Stimulated activated CD8-positive, alpha-beta memory T cell treated with anti-CD3 and anti-CD28 coated beads, Interleukin-2, amount 100 ng/mL, for 1 hour (primary cell): ENCODE measurements around the gene RADIL.

Experiments used
- DNase-seq, 2 donors: peaks; one replicate each; pipeline ENCODE4 v3.0.0-alpha.2; 2020; ENCODE audit warnings: low read depth in 2 of 2

Gene RADIL

DNA sequence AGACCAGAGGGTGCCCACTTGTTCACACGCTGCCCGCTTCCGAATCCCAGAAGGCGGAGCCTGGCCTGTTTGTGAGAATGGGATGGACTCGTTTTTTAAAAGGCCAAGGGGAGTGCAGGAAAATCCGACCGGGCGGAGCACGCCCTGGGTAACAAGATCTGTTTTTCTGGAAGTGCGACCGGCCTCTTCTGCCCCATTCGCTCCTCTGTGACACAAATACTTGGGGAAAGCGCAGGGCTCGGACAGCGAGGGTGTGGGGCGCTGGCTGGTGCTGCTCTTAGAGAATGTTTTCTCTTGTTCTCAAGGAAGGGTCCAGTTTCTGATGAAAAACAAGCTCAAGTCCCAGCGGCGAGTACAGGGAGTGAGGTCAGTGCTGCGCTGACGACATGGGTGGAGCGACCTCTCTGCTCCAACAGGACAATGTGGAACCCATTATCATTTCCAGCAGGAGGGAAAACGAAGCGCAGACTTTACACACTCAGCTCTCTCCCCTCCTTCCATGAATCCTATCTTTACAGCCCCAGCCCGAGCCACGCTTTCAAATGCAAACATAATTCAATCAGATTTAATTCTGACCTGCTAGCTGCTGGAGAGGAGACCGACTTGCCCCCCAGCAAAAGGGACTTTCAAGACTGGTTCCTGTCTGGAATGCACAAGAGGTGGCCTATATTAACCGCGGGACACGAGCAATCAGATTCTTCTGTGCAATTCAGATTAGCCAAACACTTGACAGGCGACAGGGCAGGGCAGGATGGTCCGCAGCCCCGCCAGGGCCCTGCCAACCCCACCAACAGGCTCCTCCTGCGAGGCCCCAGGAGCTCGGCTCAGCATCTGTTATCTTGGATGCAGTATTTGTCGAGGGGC lies 1.1 kb downstream of the RADIL start:
- DNase-seq: no peak

DNA sequence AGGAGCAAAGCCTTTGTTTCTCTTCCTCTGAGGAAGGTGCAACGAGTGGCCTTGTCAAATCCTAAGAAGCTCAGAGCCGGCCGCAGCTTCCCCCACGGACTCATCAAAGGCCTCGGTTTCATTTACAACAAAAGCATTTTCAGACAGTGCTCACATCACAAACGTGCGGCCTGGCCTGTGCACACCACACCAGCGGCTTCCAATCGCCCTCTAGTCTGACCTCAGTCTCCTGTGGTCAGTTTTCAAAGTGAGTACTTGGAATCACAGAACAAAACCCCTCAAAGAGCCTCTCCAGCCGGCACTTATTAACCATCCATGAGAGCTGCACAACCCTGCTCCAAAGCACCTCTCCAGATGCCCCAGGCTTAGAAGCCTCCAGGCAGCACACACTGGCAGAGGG lies 3.3 kb downstream of the RADIL start:
- no peak for DNase-seq

DNA sequence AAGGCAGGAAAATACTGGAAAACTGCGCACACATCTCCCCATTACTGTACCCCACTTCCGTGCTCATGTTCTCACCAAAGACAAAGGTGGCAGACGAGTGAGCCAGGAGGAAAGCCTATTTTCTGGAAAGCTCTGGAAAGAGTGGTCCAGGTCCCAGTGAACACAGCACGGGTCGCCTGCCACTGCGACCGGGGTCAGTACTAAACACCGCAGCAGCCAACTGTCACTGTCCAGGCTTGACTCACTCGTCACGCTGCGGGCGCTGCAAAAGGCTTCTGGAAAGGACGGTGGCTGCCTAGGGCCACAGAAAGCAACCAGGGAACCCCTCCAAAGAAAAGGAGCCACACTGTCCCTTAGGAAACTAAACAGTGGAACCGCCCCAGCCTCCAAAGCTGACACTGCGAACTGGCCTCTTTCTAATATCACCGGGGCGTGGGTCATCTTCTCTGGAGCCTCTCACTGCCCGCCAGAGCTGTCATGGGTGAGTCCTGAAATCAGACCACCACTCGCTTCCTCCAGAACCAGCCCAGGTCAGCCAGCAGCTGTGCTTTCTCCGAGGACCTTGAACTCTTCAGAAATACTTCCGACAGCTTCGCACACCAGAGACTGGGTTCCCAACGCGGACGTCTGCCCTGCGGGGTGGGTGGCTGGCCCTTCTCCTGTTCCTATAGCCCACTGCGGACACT lies 4.0 kb downstream of the RADIL start:
- DNase-seq: no peak

DNA sequence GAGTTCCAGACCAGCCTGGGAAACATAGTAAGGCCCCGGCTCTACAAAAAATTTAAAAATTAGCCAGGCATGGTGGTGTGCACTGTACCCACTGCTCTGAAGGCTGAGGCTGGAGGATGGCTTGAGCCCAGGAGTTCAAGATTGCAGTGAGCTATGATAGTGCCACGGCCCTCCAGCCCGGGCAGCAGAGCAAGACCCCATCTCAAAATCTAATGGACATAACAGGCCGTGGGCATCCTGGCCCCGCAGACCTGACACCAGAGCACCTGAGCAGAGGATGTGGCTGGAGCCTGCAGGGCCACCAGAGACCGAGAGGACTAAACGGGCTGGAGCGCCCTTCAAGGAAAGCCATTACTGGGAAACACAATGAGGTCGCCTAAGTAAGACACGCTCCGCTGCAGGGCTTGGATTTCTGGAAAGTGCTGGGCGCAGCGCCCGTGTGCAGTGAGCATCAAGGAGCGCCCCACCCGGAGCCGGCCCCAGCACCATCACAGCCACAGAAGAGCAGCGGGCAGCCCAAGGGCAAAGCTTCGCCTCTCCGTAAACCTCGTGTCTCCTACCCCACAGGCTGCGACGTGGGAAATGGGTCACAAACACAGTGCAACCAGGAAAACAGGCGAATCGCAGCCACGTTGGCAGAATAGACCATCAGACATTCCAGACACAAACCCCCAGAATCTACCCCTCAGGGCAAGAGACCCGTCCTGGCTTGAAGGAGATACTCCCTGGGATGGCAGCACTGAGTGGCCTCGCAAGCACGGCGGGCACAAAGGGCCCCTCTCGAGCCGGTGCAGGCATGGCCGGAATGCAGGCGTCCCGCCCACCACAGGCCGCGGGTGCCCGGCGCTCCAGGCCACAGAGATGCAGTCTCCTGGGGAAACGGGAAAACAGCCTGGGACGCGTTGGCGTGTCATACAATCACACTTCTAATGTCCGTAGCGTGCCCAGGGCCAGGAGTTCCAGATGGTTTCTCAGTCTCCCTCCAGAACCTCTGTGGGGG lies 4.9 kb downstream of the RADIL start:
- no peak for DNase-seq

DNA sequence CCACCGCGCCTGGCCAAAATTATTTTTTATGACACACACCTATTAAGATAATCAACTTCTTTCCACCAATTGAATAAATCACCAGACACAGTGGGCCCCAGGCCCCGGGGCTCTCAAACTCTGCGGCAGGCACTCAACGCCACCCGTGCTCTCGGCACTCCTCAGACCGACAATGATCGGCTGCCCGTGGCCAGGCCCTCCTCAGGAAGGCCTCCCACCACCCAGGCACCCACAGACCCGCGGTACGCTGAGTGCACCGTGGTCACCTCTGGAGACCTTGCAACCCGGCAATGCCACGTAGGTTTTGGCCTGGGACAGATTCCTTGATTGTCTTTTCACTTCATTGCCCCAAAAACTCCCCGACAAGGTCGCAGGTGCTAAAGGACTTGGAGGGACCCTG lies 6.9 kb downstream of the RADIL start:
- no peak for DNase-seq

DNA sequence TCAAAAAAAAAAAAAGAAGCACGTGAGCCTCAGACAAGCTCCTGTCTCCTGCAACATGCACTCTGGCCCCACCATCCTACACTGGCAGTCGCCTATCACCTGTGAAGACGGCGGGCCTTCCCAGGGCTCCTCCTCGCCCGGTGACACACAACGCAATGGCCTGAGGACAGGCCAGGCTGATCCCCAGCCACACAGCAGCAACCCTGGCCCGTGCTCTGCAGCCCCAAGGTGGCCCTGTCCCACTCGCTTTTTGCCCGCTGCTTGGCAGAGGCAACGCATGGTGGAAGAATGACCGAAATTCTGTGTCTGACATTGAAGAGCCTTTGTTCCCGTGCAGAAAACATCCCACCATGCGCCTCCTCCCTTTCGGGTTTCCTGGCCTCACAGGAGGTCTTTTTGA lies 8.1 kb downstream of the RADIL start:
- DNase-seq: no peak

DNA sequence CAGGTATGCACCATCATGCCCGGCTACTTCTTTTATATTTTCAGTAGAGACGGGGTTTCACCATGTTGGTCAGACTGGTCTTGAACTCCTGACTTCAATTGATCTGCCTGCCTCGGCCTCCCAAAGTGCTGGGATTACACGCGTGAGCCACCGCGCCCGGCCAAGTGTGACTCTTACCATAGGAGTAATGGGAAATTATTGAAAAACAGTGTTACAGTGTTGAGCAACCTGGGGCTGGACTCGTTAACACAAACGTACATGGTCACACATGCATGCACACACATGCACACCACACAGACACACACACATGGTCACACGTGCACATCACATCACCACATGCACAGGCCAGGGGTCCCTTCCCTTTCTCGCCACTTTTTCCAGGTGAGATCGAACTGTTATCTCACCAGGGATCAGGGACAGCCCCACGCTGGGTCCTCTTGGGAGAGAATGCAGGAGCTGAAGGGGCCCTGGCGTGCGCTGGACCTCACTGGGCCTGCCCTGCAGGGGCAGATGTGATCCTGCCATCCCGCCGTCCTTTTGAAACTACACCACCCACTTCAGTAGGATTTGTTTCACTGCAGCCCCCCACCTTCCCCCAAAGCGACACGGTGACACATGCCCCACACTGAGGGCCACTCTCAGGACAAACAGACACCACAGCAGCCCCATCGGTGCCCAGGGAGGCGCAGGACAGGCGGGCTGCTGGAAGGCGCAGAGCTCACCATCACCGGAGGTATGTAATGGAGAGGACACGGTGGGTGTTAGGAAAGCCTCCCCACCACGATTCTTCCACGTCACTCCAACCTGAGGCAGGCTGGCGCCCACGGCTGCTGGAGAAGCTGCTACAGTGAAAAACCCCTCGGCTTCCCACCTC lies 10.2 kb downstream of the RADIL start:
- no peak for DNase-seq

DNA sequence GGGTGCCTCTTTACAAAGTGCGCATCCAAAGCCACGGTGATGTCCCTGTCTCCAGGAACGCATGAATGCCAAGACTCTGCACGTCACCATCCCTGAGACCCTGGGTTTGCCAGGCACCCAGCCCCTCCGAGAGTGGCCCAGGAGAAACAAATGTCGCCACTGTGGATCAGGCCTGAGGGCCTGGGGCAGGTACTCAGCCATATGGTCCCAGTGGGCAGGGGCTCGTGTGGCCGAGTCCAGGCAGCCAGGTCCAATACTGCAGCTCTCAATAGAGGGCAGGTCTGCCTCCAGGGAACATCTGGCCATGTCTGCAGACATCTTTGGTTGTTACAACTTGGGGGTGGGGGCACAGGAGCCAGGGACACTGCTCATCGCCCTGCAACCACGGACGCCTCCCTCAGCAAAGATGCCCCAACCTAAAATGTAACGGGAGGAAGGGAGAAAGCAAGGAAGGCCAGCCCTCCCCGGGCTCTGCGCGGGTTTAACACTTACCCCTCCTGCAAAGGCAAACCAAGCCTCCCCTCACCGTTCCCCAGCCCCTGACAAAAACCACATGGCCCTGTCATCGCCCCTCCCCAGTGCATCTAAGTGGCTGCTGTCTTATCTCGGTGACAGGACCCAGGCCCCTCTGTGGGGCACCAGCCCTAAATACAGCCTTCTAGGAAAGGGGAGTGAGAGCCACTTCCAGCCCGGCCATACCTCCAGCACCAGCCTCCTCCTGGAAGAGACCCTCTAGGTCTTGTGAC lies 11.4 kb downstream of the RADIL start:
- DNase-seq: no peak

DNA sequence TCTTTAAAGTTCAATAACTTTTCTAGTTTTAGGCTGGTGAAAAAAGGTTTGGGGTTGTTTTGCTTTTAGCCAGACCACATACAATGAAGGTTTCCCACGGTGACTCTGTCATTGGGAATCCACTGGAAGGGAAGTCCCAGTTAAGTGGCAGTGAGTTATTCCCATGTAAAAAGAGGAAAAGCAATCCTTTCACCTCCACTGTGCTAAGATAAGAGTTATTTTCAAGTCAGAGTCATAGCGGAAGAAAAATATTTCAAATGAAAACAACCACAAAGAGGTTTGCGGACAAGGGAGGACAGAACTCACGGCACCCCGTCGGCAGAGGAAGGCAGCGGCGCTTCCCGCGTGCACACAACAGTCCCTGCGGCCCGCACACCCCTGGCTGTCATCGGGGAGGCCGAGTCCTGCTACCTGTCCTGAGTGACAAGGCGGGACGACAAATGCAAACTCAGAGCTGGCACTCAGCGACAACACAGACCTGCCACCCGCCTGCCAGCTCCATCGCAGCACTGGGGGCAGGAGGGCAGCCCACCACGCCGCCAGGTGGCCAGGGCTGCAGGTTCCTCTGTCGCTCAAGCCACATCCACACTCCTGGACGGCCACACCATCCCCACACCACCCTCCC lies 12.3 kb downstream of the RADIL start:
- DNase-seq: no peak

DNA sequence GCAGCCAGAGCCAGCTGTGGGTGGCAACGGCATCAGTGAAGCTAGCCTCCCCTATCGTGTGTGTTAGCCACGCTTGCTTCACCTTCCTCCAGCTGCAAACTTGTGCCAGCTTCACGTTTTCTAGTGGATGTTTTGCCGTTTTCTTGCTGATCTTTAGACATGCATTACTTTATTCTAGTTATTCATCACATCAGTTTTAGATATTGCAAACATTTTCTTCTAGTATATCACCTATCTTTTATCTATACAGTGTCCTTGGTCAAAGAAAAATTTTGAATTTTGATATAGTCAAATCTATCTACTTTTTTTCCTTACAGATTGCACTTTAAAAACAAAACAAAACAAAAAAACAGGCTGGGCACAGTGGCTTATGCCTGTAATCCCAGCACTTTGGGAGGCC lies 15.0 kb downstream of the RADIL start:
- DNase-seq: no peak

DNA sequence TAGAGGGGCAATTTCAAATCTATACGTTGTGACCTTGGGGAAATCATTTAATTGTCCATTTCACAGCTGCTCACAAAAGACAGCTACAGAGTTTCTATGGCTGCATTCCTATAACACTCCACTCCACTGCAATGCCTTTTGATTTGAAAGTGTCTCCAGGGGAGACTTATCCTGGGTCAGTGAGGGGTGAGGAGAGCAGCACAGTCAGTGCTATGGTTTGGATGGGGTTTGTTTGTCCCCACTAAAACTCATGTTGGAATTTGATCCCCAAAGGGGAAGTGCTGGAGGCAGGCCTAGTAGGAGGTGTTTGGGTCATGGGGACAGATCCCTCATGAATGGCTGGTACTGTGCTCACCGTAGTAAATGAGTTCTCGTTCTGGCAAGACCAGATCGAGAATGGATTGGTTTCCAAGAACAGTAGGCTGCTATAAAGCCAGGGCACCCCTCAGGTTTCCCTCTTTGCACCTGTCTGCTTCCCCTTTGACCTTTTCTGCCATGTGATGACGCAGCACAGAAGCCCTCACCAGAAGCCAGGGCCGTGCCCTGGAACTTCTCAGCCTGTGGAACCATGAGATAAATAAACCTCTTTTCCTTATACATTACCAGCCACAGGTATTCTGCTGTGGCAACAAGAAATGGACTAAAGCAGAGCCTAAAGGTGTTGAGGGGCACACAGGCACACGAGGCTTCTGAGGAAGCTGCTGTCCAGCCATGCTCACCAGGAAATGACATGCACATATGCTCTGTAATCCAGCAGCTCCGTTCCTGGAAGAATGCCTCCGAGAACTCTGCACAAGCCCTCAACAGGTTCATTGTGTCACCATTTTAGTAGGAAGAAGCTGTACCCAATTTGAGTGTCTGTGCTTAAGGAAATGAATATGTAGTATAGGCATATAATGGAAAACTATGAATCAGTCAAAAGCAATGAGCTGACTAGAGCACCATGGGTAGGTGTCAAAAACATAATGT lies 16.7 kb downstream of the RADIL start:
- DNase-seq: no peak

DNA sequence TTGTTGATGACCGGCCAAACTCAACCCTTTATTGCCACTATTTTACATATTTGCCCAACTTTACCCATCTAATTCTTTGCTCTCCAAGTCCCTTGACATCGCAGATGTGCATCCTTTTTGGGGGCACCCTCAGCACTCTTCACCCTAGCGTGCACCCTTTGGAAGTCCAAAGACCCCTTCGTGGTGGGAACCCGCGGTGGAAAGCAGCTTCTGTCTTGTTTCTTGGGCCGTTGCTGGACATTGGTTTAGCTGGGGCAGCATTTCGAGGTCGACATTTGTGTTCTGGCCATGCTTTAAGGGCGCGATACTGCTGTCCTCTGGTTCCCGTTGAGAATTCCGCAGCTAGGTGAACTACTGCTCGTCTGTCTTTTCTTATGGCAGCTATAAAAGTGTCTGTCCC lies 21.4 kb downstream of the RADIL start:
- DNase-seq: no peak

DNA sequence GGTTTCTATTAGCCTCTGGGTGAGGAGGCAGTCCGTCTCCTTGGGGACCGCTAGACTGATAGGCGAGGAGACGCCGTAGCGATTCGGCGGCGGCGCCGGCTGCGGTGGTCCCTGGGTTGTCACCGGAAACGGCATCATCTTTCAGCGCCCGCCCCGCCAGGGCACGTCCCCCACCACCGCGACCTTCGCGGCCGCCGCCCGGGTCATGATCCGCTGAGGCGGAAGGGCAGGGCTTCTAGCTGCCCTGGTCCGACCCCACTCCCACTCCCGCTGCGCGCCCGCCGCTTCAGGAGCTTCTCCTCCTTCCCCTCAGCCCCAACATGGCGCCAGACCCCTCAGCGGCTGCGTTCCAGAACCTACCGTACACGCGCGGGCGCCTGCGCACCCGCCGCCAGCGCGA lies 21.8 kb downstream of the RADIL start, which contains the start of gene PAPOLB:
PAPOLB (minus strand) TSS at position 358 of the 400 bp plus-strand sequence; CDS start at position 138, 220 bp downstream.
- no peak for DNase-seq

DNA sequence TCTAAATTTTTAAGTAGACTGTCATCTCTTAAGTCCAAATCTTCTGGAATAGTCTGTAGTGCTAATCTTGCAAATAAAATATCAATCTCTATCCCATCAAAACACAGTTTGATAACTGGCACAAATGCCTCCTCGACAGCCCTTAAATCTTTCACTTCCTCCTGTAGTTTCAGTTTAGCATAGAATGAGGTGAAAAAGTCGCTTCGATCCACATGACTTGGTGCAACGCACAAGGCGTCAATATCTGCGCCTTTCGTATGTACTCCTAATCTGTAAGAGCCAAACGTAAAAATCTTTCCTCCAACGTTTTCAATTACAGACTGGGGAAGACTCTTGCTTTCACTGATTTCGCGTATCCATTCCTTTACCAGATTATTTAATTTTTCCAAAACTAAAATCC lies 22.3 kb downstream of the RADIL start:
- no peak for DNase-seq

DNA sequence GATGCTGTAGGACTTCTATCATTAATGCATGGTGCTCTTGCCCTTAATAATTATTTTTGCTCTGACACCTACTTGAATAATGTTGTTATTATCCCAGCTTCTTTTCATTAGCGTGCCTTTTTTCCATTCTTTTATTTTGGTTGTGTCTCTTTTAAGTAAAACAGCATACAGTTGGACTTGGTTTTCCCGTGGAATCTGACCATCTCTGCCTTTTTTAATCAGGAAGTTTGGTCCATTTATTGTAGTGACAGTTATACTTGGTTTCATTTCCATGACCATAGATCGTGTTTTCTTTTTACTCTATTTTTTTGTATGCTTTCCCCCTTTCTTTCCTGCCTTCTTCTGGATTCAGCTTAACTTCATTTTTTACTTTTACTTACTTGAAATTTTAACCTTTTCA lies 26.3 kb downstream of the RADIL start:
- DNase-seq: no peak

DNA sequence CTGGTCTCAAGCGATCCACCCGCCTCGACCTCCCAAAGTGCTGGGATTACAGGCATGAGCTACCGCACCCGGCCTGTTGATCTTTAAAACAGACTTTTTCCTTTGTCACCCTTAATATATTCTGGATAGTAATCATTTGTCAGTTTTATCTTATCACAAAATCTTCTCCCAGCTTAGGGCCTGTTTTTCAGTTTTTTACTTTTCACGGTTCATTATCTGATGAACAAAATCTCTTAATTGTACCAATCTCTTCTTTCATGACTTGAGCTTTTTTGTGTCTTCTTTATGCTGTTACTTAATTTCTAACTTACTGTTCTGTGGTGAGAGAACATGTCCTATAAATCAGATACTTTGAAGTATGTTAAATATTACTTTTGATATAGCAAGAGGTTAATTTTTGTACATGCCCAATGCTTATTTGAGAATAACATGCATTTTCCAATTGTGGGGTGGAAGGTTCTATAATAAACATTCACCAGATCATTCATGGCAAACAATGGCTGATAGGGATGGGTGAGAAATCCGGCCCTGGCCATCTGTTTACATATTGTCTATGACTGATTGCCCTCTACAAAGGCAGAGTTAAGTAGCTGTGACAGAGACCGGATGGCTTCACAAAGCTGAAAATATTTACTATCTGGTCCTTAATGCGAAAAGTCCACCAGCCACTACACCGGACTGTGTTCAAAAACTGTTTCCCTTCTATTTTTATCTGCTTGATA lies 27.0 kb downstream of the RADIL start:
- DNase-seq: no peak

DNA sequence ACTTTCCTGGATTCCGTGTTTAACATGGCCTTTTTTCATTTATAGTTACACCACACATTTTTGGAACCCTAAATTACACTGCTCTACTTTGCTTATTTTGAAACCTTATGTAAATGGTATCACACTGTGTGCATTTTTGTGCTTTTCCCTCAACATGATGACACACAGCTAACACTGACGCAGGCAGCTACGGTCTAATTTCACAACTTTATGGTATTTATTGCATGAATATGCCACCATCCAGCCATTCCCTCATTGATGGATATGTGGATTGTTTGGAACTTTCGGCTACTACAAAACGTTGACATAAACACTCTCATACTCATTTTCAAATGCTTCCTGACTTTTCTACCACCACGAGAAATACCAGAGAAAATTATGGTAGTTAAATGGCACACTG lies 28.6 kb downstream of the RADIL start:
- DNase-seq: no peak
